ENCODE data around the gene RNF151. TPM values are rescaled to one million over a fixed set of nuclear protein-coding genes. Genes with fewer than 3 reads are reported as not detected.

Gene RNF151
- total RNA-seq, 1 donor from 2014 or later, result not detected

DNA sequence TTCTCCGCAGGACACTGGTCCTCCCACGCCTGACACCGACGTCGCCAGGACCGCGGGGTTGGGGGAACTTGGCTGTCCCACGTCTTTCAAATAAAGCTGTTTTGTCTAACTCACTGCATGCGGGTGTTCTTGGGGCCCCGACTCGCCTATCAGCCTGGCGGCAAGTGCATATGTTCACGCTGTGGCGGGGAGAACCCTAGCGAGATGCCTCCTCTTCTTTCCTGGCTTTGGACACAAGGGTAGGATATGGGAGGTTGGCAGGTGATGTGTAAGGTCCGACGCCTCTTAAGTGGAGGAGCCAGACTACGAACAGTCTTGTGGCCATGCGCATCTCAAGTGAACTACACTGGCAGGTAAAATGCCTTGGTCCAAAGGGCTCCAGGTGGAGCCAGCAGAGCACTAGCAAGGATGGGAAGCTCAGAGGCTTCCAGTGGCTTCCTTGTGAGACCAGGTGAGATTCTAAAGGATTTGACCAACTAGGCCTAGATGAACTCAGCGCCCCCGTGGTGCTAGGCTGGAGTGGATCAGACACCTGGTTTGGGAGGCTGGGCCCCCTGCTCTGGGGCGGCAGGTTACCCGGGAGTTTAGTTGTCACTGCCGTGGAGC lies 1.2 kb upstream of the RNF151 start:
- TF ChIP-seq CTCF (IDR thresholded peaks at IDR 0.05; ENCODE audit: unreplicated experiment), result no peak
- Mint-ChIP-seq H3K27ac (peak overlapping the region; percentile 98), H3K4me3 (peak overlapping the region; percentile 93), H3K36me3 (peaks cover 6% of the 10 kb centered on the region), H3K9me3 (no peaks in the 10 kb centered on the region), H3K27me3 (ENCODE audit: low read depth) (no peaks in the 10 kb centered on the region), H3K4me1 (peaks cover 28% of the 10 kb centered on the region)
- no peak for DNase-seq (ENCODE audit: low spot score in 2 of 2, unreplicated experiment in 2 of 2)

DNA sequence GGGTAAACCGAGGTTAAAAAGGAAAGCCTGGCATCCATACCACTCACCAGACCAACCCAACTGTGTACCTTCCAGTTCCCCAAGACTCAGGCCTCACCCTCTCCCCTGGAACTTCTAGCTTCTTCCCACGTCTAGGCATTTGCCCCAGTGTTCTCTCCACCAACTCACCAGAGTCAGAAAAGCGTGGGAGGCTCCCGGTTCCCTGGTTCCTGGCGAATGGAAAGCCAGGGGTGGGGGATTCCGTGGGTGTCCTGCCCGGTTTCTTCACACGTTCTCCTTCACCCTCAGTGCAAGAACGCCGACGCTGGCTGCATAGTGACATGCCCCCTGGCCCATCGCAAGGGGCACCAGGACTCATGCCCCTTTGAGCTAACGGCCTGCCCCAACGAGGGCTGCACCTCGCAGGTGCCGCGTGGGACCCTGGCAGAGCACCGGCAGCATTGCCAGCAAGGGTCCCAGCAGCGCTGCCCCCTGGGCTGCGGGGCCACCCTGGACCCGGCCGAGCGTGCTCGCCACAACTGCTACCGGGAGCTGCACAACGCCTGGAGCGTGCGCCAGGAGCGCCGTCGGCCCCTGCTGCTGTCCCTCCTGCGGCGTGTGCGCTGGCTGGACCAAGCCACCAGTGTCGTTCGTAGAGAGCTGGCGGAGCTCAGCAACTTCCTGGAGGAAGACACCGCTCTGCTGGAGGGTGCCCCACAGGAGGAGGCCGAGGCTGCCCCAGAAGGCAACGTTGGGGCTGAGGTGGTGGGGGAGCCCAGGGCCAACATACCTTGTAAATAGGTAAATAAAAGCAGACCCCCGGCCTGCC lies 1.7 kb downstream of the RNF151 start:
- H3K27ac Mint-ChIP-seq, result no peak overlapping the region
- H3K9me3 Mint-ChIP-seq, result no peaks in the 10 kb centered on the region
- DNase-seq (ENCODE audit: low spot score in 2 of 2, unreplicated experiment in 2 of 2), result no peak
- H3K4me1 Mint-ChIP-seq, result peaks cover 35% of the 10 kb centered on the region
- peaks cover 4% of the 10 kb centered on the region for H3K36me3 Mint-ChIP-seq
- no peak for TF ChIP-seq CTCF (IDR thresholded peaks at IDR 0.05; ENCODE audit: unreplicated experiment)
- no peaks in the 10 kb centered on the region for H3K27me3 Mint-ChIP-seq (ENCODE audit: low read depth)
- H3K4me3 Mint-ChIP-seq, result no peak overlapping the region

GRCh38 chr16:1971796-1972489 lies 5.3 kb downstream of the RNF151 start, which contains the start of gene TBL3:
Gene TBL3 (plus strand): TSS chr16:1972053. CDS start chr16:1972165, 112 bp downstream.
- peak; percentile 86 to 97 for DNase-seq (ENCODE audit: low spot score in 2 of 2, unreplicated experiment in 2 of 2)
- H3K36me3 Mint-ChIP-seq, result peaks cover 6% of the 10 kb centered on the region
- H3K27ac Mint-ChIP-seq, result peak within 1 kb of the TSS; percentile 97

DNA sequence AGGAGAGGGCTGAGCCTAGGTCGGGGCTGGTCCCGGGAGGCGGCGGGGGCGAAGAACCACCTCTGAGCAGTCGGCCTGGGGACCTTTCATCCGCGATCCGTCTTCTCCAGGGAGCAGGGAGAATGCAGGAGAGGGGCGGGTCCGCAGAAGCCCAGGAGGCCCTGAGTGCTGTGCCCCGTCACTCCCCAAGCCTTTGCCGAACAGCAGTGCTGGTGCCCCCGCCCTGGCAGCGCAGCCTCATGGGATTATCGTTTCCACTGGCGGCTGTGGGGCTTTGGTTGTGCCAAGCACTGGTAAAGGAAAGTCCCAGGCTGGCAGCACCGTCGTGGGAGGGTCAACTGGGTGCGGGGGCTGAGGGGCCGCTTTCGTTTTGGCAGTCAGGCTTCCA lies 5.8 kb downstream of the RNF151 start:
- H3K4me1 Mint-ChIP-seq, result peaks cover 22% of the 10 kb centered on the region
- peak overlapping the region; percentile 93 for H3K4me3 Mint-ChIP-seq
- H3K27ac Mint-ChIP-seq, result peak overlapping the region; percentile 97
- no peak for TF ChIP-seq CTCF (IDR thresholded peaks at IDR 0.05; ENCODE audit: unreplicated experiment)
- H3K27me3 Mint-ChIP-seq (ENCODE audit: low read depth), result peaks cover 1% of the 10 kb centered on the region
- no peak for DNase-seq (ENCODE audit: low spot score in 2 of 2, unreplicated experiment in 2 of 2)
- H3K36me3 Mint-ChIP-seq, result peaks cover 7% of the 10 kb centered on the region
- no peaks in the 10 kb centered on the region for H3K9me3 Mint-ChIP-seq

More at GRCh38 chr16:1971796-1972489, 5.3 kb downstream of the RNF151 start, which contains the start of gene TBL3:
- Mint-ChIP-seq H3K4me3 (peak within 1 kb of the TSS; percentile 93), H3K4me1 (peaks cover 22% of the 10 kb centered on the region), H3K27me3 (ENCODE audit: low read depth) (no peaks in the 10 kb centered on the region), H3K9me3 (no peaks in the 10 kb centered on the region)
- TF ChIP-seq CTCF (IDR thresholded peaks at IDR 0.05; ENCODE audit: unreplicated experiment), result no peak

- Mint-ChIP-seq H3K4me3 (peak overlapping the region; percentile 45), H3K4me1 (peaks cover 22% of the 10 kb centered on the region), H3K27ac (no peak overlapping the region), H3K9me3 (no peaks in the 10 kb centered on the region), H3K36me3 (peaks cover 9% of the 10 kb centered on the region), H3K27me3 (ENCODE audit: low read depth) (peaks cover 6% of the 10 kb centered on the region)
- no peak for TF ChIP-seq CTCF (IDR thresholded peaks at IDR 0.05; ENCODE audit: unreplicated experiment)
- no peak for DNase-seq (ENCODE audit: low spot score in 2 of 2, unreplicated experiment in 2 of 2)
Measured at GRCh38 chr16:1973461-1974156, 7.0 kb downstream of the RNF151 start.
